Tibial nerve (tissue), 4 donors: Measurements from ENCODE around the gene MAPT. TPM values are rescaled to one million over a fixed set of nuclear protein-coding genes. Genes with fewer than 3 reads are reported as not detected.

Source experiments
- DNase-seq, 2 donors: peaks; one replicate each; pipeline ENCODE4 v3.0.0-alpha.2; 2019; ENCODE audit warnings: low spot score in 2 of 2
- H3K27ac ChIP-seq, 4 donors: fragments of 200-600 bp; sonication (generic) in 3 of 4; one replicate each; pipeline ENCODE4 v1.5.1; 2017 to 2019; ENCODE audit warnings: mild to moderate bottlenecking in 1 of 4
- H3K27me3 ChIP-seq, 2 donors: fragments of 200-600 bp; sonication (generic) in 1 of 2; one replicate each; pipeline versions ENCODE4 v1.5.1 to v1.6.0; 2017 to 2019
- H3K36me3 ChIP-seq, 3 donors: fragments of 200-600 bp; sonication (generic); one replicate each; pipeline ENCODE4 v1.5.1; 2018 to 2019
- H3K4me1 ChIP-seq, 4 donors: fragments of 200-600 bp; sonication (generic) in 3 of 4; one replicate each; pipeline ENCODE4 v1.5.1; 2017 to 2019
- H3K4me3 ChIP-seq, 4 donors: fragments of 200-600 bp; sonication (generic) in 3 of 4; one replicate each; pipeline ENCODE4 v1.5.1; 2017 to 2019; ENCODE audit warnings: mild to moderate bottlenecking in 1 of 4, moderate library complexity in 1 of 4
- H3K9me3 ChIP-seq, 4 donors: fragments of 200-600 bp; sonication (generic) in 3 of 4; one replicate each; pipeline ENCODE4 v1.5.1; 2017 to 2019
- CTCF ChIP-seq, 5 experiments: fragments of 200-600 bp in 3 of 5; fragments of 450-650 bp in 2 of 5; sonication (generic) in 3 of 5; IDR thresholded peaks; one replicate each; pipeline ENCODE4 v1.5.1; 2016 to 2019; ENCODE audit warnings: antibody characterized with exemption in 5 of 5, mild to moderate bottlenecking in 3 of 5, moderate library complexity in 2 of 5
- EP300 ChIP-seq, 2 donors: sonication (generic); formaldehyde crosslinking; IDR thresholded peaks; one replicate each; pipeline ENCODE4 v1.6.1; 2017; ENCODE audit warnings: antibody characterized with exemption in 2 of 2, mild to moderate bottlenecking in 1 of 2
- POLR2A ChIP-seq, 2 donors: fragments of 450-650 bp; IDR thresholded peaks; one replicate each; pipeline ENCODE4 v1.6.1; 2017; ENCODE audit warnings: antibody characterized with exemption in 2 of 2, mild to moderate bottlenecking in 2 of 2, moderate library complexity in 2 of 2
- WGBS, 2 donors: methylation state at CpG; one replicate each; pipeline ENCODE4 v1.1.5; 2018; 5-methylcytosine and 5-hydroxymethylcytosine counted together
- total RNA-seq, 4 donors: library from RNA; depleted of rRNA; stranded (reverse); fragments of >200 nt; gene quantifications; one replicate each; pipeline ENCODE4 v1.1.0, GENCODE V29; 2016

Gene MAPT
- total RNA-seq, 4 donors from 2014 or later = 2.5 to 3.1 (median 2.8) TPM

- WGBS, 2 donors = 78 to 86% methylated on average over 3 of the region's 3 CpGs
- TF ChIP-seq POLR2A (IDR thresholded peaks at IDR 0.05) (no peak), EP300 (IDR thresholded peaks at IDR 0.05) (no peak), CTCF (IDR thresholded peaks at IDR 0.05) (no peak)
- DNase-seq = no peak
- Histone ChIP-seq H3K27ac (no peak overlapping the region), H3K9me3 (peaks cover 0 to 4% (median 0%) of the 10 kb centered on the region in 4 donors), H3K4me1 (no peaks in the 10 kb centered on the region), H3K27me3 (peaks cover 0 to 36% of the 10 kb centered on the region in 2 donors), H3K4me3 (no peak overlapping the region), H3K36me3 (no peaks in the 10 kb centered on the region)
Observed at GRCh38 chr17:45876539-45876938, 17.8 kb upstream of the MAPT start.

GRCh38 chr17:45877467-45877866 lies 16.9 kb upstream of the MAPT start:
- Histone ChIP-seq H3K36me3 (no peaks in the 10 kb centered on the region), H3K9me3 (peaks cover 0 to 4% (median 0%) of the 10 kb centered on the region in 4 donors), H3K4me3 (no peak overlapping the region), H3K27ac (no peak overlapping the region), H3K27me3 (peaks cover 0 to 32% of the 10 kb centered on the region in 2 donors), H3K4me1 (no peaks in the 10 kb centered on the region)
- no peak for DNase-seq
- 61 to 76% methylated on average over 1 of the region's 1 CpG for WGBS, 2 donors
- TF ChIP-seq EP300 (IDR thresholded peaks at IDR 0.05) (no peak), CTCF (IDR thresholded peaks at IDR 0.05) (no peak), POLR2A (IDR thresholded peaks at IDR 0.05) (no peak)

GRCh38 chr17:45883063-45883462 lies 11.3 kb upstream of the MAPT start:
- TF ChIP-seq CTCF (IDR thresholded peaks at IDR 0.05) (no peak), POLR2A (IDR thresholded peaks at IDR 0.05) (no peak), EP300 (IDR thresholded peaks at IDR 0.05) (no peak)
- no peak for DNase-seq
- Histone ChIP-seq H3K9me3 (peaks cover 0 to 12% (median 0%) of the 10 kb centered on the region in 4 donors), H3K4me3 (no peak overlapping the region), H3K27ac (no peak overlapping the region), H3K27me3 (peaks cover 0 to 10% of the 10 kb centered on the region in 2 donors), H3K4me1 (no peaks in the 10 kb centered on the region), H3K36me3 (no peaks in the 10 kb centered on the region)
- 90 to 95% methylated on average over 2 of the region's 2 CpGs for WGBS, 2 donors

GRCh38 chr17:45886852-45887251 lies 7.5 kb upstream of the MAPT start:
- no peaks in the 10 kb centered on the region for H3K4me1 ChIP-seq
- TF ChIP-seq POLR2A (IDR thresholded peaks at IDR 0.05) (no peak), CTCF (IDR thresholded peaks at IDR 0.05) (no peak), EP300 (IDR thresholded peaks at IDR 0.05) (no peak)
- H3K36me3 ChIP-seq = no peaks in the 10 kb centered on the region
- DNase-seq = no peak
- H3K27me3 ChIP-seq = no peaks in the 10 kb centered on the region
- peaks cover 0 to 12% (median 0%) of the 10 kb centered on the region in 4 donors for H3K9me3 ChIP-seq
- no peak overlapping the region for H3K4me3 ChIP-seq
- 85 to 91% methylated on average over 2 of the region's 2 CpGs for WGBS, 2 donors
- H3K27ac ChIP-seq = no peak overlapping the region

GRCh38 chr17:45888392-45888791 lies 6.0 kb upstream of the MAPT start:
- Histone ChIP-seq H3K4me1 (peaks cover 0 to under 1% (median 0%) of the 10 kb centered on the region in 4 donors), H3K27me3 (no peaks in the 10 kb centered on the region), H3K36me3 (no peaks in the 10 kb centered on the region), H3K4me3 (no peak overlapping the region), H3K9me3 (peaks cover 0 to 12% (median 0%) of the 10 kb centered on the region in 4 donors), H3K27ac (no peak overlapping the region)
- no peak for DNase-seq
- TF ChIP-seq CTCF (IDR thresholded peaks at IDR 0.05) (no peak), EP300 (IDR thresholded peaks at IDR 0.05) (no peak), POLR2A (IDR thresholded peaks at IDR 0.05) (no peak)
- WGBS, 2 donors = 44 to 50% methylated on average over 5 of the region's 5 CpGs
